HG02870 (cell line): ENCODE results near the gene EFCAB6.

Experiments
- ATAC-seq: cut with Tn5 transposase; IDR thresholded peaks from one replicate; pipeline ENCODE4 v1.9.1; 2021; ENCODE audit warnings: mild to moderate bottlenecking, moderate library complexity; ENCODE audit not compliant: unreplicated experiment

Gene EFCAB6

DNA sequence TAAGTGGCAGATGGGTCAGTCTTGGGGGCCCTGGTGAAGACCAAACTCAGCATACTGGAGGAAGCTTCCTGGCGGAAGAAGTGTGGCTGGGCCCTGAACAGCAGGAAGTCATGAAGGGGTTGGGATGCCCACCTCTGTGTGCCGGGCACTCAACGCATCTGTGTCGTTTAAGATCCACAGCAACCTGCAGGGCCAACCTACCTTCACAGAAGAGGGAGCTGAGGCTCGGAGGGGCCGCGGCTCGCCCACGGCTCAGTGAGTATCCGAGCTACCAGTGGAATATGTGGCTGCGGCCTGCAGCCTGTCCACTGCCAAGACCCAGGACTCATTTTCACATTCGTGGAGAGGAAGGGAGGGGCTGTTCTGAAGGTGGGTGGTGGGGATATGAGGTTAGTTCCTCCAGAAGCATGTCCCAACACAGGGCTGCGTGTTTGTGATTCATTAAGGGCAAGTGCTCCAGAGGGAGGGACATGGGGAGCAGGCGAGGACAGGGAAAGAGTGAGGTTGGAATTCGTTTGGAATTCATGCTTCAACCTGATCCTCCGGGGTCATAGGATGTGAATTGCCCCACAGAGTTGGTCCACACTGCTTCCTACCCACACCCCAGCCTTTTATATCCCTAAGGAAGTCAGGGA is 300.7 kb downstream of the EFCAB6 start:
- no peak for ATAC-seq

- no peak for ATAC-seq
These were observed 301.6 kb downstream of the EFCAB6 start for GRCh38 chr22:43510281-43511070.

GRCh38 chr22:43509337-43509736 is 302.8 kb downstream of the EFCAB6 start:
- ATAC-seq = no peak

GRCh38 chr22:43508489-43508888 is 303.6 kb downstream of the EFCAB6 start:
- ATAC-seq = no peak

DNA sequence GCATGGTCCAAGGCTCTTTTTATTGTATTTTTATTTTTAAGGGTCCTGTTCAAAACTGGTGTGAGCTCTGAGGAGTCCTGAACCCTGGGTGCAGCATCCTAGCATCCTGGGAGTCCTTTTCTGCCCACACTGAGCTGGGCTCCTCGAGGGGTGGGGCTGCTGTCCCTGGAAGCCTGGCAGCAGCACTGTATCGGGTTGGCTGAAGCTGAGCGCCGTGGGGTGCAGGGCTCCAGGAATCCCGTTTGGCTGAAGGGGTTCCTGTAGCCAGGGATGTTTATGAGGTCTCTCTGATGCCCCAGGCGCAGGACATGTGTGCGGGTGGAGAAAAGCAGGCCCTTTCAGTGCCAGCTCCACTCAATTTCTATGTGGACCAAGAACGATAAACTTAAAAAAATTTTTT is 304.9 kb downstream of the EFCAB6 start:
- ATAC-seq = no peak

DNA sequence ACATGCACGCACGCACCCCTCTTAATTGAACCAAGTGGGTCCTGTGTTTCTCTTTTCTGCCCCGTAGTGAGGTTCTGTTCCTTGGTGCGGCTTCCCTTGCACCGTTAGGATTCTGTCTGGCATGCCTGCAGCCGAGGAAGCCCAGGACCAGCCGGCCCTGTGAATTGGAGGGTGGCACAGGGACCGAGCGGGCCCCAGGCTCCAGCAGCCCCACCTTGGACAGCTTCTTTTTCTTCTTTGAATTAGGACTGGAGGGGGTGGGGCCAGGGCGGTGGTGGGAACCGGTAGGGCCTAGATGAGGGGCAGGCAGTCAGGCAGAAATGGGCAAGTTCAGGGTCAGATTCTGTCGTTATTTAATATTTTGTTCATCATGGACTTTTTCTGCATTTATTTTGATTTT is 305.6 kb downstream of the EFCAB6 start:
- ATAC-seq = no peak

- ATAC-seq = no peak
These were observed 306.2 kb downstream of the EFCAB6 start for GRCh38 chr22:43505896-43506295.

DNA sequence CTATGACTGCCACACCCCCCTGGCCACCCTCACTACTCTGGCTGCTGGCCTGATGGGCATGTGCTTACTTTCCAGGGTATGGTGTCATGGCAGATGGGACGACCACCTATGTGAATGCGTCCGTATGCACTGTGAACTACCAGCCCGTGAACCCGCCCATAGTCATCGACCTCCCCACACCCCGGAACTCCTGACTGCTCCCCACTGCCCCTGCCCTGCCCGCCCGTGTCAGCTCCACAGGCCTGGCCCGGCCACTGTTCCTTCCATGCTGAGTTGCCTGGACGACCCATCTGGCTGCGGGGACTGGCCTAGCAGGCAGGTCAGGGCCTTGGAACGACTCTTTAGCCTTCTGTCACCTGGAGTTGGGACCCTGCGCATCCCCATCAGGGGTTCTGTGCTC is 306.7 kb downstream of the EFCAB6 start:
- no peak for ATAC-seq

DNA sequence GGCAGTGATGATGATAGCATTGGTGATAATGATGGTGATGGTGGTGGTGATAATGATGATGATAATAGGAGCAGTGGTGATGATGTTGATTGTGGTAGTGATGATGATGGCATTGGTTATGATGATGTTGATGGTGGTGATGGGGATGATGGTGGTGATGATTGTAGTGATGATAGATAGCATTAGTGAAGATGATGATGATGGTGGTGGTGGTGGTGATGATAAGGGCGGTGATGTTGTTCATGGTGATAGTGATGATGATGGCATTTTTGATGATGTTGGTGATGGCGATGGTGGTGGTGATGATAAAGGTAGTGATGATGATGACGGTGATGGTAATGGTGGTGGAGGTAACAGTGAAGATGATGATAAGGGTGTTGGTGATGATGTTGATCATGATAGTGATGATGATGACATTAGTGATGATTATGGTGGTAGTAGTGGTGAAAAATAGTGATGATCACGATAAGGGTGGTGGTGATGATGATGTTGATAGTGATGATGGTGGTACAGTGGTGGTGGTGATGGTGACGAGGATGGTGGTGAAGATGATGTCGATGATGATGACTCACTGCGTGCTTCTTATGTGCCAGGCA is 307.3 kb downstream of the EFCAB6 start:
- no peak for ATAC-seq

DNA sequence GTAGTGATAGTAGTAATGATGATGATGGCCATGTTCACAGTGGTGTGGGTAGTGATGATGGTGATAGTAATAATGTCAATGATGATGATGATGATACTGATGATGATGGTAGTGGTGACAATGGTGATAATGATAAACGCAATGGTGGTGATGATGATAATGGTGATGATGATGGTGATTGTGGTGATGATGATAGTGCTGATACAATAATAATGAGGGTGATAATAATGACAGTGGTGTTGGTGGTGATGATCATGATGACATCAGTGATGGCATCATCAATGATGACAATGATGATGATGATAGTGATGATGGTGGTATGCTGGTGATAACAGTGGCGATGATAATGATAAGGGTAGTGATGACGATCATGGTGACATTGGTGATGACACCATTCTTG is 308.0 kb downstream of the EFCAB6 start:
- ATAC-seq = no peak

- no peak for ATAC-seq
These were observed 309.7 kb downstream of the EFCAB6 start for GRCh38 chr22:43502306-43502874.

- no peak for ATAC-seq
These were observed 310.2 kb downstream of the EFCAB6 start for GRCh38 chr22:43501878-43502277.

GRCh38 chr22:43500792-43501785 is 311.0 kb downstream of the EFCAB6 start:
- no peak for ATAC-seq

DNA sequence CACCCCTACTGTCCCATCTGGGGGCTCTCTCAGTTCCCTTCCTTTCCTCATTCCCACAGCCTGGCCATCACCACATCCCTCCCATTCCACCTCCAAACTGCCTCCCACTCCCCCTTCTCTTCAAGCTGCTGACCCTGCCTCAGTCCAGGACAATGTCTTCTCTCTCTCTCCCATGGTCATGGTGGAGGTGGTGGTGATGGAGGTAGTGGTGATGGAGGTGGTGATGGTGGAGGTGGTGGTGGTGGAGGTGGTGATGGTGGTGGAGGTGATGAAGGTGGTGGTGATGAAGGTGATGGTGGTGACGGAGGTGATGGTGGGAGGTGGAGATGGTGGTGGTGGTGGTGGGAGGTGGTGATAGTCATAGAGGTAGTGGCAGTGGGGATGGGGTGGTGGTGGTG is 313.2 kb downstream of the EFCAB6 start:
- ATAC-seq = no peak

- no peak for ATAC-seq
These were observed 313.9 kb downstream of the EFCAB6 start for GRCh38 chr22:43497956-43498855.

DNA sequence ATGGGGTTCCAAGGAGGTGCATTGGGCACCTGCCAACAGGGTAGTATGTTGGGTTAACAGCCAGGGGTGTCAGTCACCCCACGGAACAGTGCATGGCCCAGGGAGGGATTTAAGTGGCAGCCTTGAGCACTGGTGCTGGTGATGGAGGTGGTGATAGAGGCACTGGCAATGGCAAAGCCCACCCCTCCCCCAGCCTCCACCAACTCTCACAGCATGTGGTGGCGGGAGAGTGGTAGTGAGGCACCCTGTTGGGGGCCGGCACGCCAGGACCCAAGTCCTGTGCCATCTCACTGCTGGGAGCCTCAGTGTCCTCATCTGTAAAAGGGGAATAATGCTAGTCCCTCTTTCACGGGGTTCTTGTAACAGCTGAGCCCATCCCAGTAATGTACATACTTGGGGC is 318.8 kb downstream of the EFCAB6 start:
- ATAC-seq = no peak

DNA sequence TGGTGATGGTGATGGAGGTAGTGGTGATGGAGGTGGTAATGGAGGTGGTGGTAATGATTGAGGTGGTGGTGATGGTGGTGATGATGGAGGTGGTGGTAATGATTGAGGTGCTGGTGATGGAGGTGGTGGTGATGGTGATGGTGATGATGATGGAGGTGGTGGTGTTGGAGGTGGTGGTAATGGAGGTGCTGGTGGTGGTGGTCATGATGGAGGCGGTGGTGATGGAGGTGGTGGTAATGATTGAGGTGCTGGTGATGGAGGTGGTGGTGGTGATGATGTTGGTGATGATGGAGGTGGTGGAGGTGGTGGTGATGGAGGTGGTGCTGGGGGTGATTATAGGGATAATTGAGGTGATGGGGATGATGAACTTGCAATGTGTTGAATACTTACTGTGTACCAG is 320.4 kb downstream of the EFCAB6 start:
- no peak for ATAC-seq

- no peak for ATAC-seq
These were observed 320.9 kb downstream of the EFCAB6 start for GRCh38 chr22:43491177-43491576.

- ATAC-seq = no peak
These were observed 321.8 kb downstream of the EFCAB6 start for GRCh38 chr22:43490311-43490710.

DNA sequence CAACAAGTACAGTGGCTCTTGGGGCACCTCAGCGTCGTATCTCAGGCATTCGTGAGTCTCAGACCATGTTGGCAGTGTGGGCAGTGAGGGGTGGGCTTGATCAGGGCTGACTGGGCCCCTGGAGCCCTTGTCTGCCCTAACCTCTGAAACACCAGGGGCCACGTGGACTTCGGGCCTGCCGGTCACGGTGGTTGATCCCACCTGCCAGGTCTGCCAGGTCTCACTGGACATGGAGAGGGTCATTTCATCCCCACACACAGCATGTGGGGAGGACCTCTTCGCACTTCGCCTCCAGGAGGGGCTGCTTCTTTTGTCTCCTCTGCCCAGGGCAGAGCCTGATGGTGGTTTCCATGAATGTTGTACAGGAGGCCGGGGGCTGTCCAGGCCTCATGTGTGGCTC is 323.2 kb downstream of the EFCAB6 start:
- no peak for ATAC-seq
